ENCODE data around the gene HEATR3. TPM values are rescaled to one million over a fixed set of nuclear protein-coding genes. Genes with fewer than 3 reads are reported as not detected.

HEATR3 gene
- total RNA-seq, 1 donor from 2014 or later, result 16.7 TPM

- DNase-seq (ENCODE audit: extremely low spot score, unreplicated experiment), result no peak
- no peak overlapping the region for H3K27ac Mint-ChIP-seq
- H3K9me3 Mint-ChIP-seq, result no peaks in the 10 kb centered on the region
- H3K4me1 Mint-ChIP-seq (ENCODE audit: unreplicated experiment), result no peaks in the 10 kb centered on the region
- peaks cover 3% of the 10 kb centered on the region for H3K27me3 Mint-ChIP-seq
- H3K36me3 Mint-ChIP-seq, result no peaks in the 10 kb centered on the region
- no peak overlapping the region for H3K4me3 Mint-ChIP-seq
- TF ChIP-seq CTCF (conservative IDR thresholded peaks at IDR 0.05), result no peak
These were observed 7.5 kb upstream of the HEATR3 start for GRCh38 chr16:50058091-50058771.

- Mint-ChIP-seq H3K9me3 (no peaks in the 10 kb centered on the region), H3K4me3 (no peak overlapping the region), H3K36me3 (no peaks in the 10 kb centered on the region), H3K4me1 (ENCODE audit: unreplicated experiment) (no peaks in the 10 kb centered on the region), H3K27ac (no peak overlapping the region), H3K27me3 (peaks cover 3% of the 10 kb centered on the region)
- DNase-seq (ENCODE audit: extremely low spot score, unreplicated experiment), result no peak
- TF ChIP-seq CTCF (conservative IDR thresholded peaks at IDR 0.05), result no peak
These were observed 6.7 kb upstream of the HEATR3 start for GRCh38 chr16:50059111-50059510.

GRCh38 chr16:50059669-50060068, 6.1 kb upstream of the HEATR3 start:
- no peak for DNase-seq (ENCODE audit: extremely low spot score, unreplicated experiment)
- Mint-ChIP-seq H3K27ac (no peak overlapping the region), H3K4me1 (ENCODE audit: unreplicated experiment) (no peaks in the 10 kb centered on the region)

GRCh38 chr16:50061326-50061725, 4.4 kb upstream of the HEATR3 start:
- Mint-ChIP-seq H3K27ac (no peak overlapping the region), H3K36me3 (no peaks in the 10 kb centered on the region), H3K9me3 (no peaks in the 10 kb centered on the region), H3K4me3 (no peak overlapping the region), H3K27me3 (peaks cover 3% of the 10 kb centered on the region), H3K4me1 (ENCODE audit: unreplicated experiment) (no peaks in the 10 kb centered on the region)
- TF ChIP-seq CTCF (conservative IDR thresholded peaks at IDR 0.05), result no peak
- DNase-seq (ENCODE audit: extremely low spot score, unreplicated experiment), result no peak

More at GRCh38 chr16:50059669-50060068, 6.1 kb upstream of the HEATR3 start:
- Mint-ChIP-seq H3K27me3 (peaks cover 3% of the 10 kb centered on the region), H3K9me3 (no peaks in the 10 kb centered on the region), H3K36me3 (no peaks in the 10 kb centered on the region), H3K4me3 (no peak overlapping the region)
- no peak for TF ChIP-seq CTCF (conservative IDR thresholded peaks at IDR 0.05)

- DNase-seq (ENCODE audit: extremely low spot score, unreplicated experiment), result no peak
- Mint-ChIP-seq H3K27ac (peak overlapping the region; percentile 78), H3K27me3 (no peaks in the 10 kb centered on the region), H3K36me3 (peaks cover 7% of the 10 kb centered on the region), H3K4me3 (peak overlapping the region; percentile 91), H3K4me1 (ENCODE audit: unreplicated experiment) (peaks cover 21% of the 10 kb centered on the region), H3K9me3 (no peaks in the 10 kb centered on the region)
- no peak for TF ChIP-seq CTCF (conservative IDR thresholded peaks at IDR 0.05)
These were observed 538 bp upstream of the HEATR3 start for GRCh38 chr16:50065241-50065623.
